Thyroid gland (tissue), 4 donors: Measurements from ENCODE around the gene EXOC4.

Experiments used
- CTCF ChIP-seq, 6 experiments: fragments of 200-600 bp in 3 of 6; fragments of 450-650 bp in 3 of 6; sonication (generic) in 3 of 6; IDR thresholded peaks; one replicate each; pipeline ENCODE4 v1.5.1; 2016 to 2019; ENCODE audit warnings: antibody characterized with exemption in 6 of 6, mild to moderate bottlenecking in 2 of 6, inconsistent platforms in 1 of 6, moderate library complexity in 1 of 6
- POLR2A ChIP-seq, 2 donors: fragments of 450-650 bp; IDR thresholded peaks; one replicate each; pipeline ENCODE4 v1.6.1; 2017; ENCODE audit warnings: antibody characterized with exemption in 2 of 2, mild to moderate bottlenecking in 2 of 2, moderate library complexity in 1 of 2

- TF ChIP-seq POLR2A (IDR thresholded peaks at IDR 0.05) = no peak
- TF ChIP-seq CTCF (IDR thresholded peaks at IDR 0.05) = no peak
These were observed 516.8 kb downstream of the EXOC4 start for GRCh38 chr7:133769668-133770067.
